Naive thymus-derived CD4-positive, alpha-beta T cell (primary cell): ENCODE results near the gene FOXO1. TPM values are rescaled to one million over a fixed set of nuclear protein-coding genes. Genes with fewer than 3 reads are reported as not detected.

ENCODE experiments used
- ATAC-seq: fragments of 150-1000 bp; cut with Tn5 transposase; 2 replicates; pipeline ENCODE4 v1.10.0; 2021; ENCODE audit warnings: mild to moderate bottlenecking, moderate library complexity
- CTCF ChIA-PET: fragments of 350-600 bp; sonication (Branson Sonifier 250); formaldehyde crosslinking; loops from one replicate; lab custom pipeline; 2021; ENCODE audit warnings: antibody characterized with exemption; lab: Charles Lee
- POLR2A ChIA-PET: fragments of 350-600 bp; sonication (Branson Sonifier 250); formaldehyde crosslinking; loops from one replicate; lab custom pipeline; 2021; ENCODE audit warnings: antibody characterized with exemption, inconsistent platforms; lab: Charles Lee
- DNase-seq, 9 donors: peaks; one replicate each; pipeline versions ENCODE4 v3.0.0 to v3.0.0-alpha.2; 2020 to 2022; ENCODE audit warnings: mixed read lengths in 1 of 9
- H3K27ac ChIP-seq: one replicate; pipeline ENCODE4 v1.7.0; 2013; ENCODE audit warnings: mild to moderate bottlenecking, low read depth, low read length, moderate library complexity
- H3K27me3 ChIP-seq, 2 donors: one replicate each; pipeline ENCODE4 v1.7.0; 2013; ENCODE audit warnings: low read length in 2 of 2, mild to moderate bottlenecking in 2 of 2, moderate library complexity in 2 of 2; ENCODE audit not compliant: control insufficient read depth in 2 of 2, insufficient read depth in 2 of 2
- H3K36me3 ChIP-seq, 3 experiments: 1 replicate in 2 of 3; 2 replicates in 1 of 3; pipeline ENCODE4 v1.7.0; 2013; ENCODE audit warnings: low read length in 3 of 3, mild to moderate bottlenecking in 3 of 3, moderate library complexity in 1 of 3; ENCODE audit not compliant: insufficient read depth in 3 of 3, control insufficient read depth in 2 of 3
- H3K4me1 ChIP-seq, 2 donors: one replicate each; pipeline ENCODE4 v1.7.0; 2013; ENCODE audit warnings: low read length in 2 of 2, mild to moderate bottlenecking in 2 of 2, moderate library complexity in 1 of 2; ENCODE audit not compliant: control insufficient read depth in 2 of 2, insufficient read depth in 2 of 2
- H3K4me3 ChIP-seq: 2 replicates; pipeline ENCODE4 v1.7.0; 2013; ENCODE audit warnings: mild to moderate bottlenecking, low read length
- H3K9me3 ChIP-seq, 3 experiments: 1 replicate in 2 of 3; 2 replicates in 1 of 3; pipeline ENCODE4 v1.7.0; 2013; ENCODE audit warnings: low read length in 3 of 3; ENCODE audit not compliant: control insufficient read depth in 2 of 3
- H3K27ac Mint-ChIP-seq, 9 donors: one replicate each; pipeline ENCODE4 v1.8.0; 2020 to 2022; ENCODE audit warnings: mixed read lengths in 9 of 9, mild to moderate bottlenecking in 8 of 9, moderate library complexity in 5 of 9, inconsistent platforms in 2 of 9
- H3K27me3 Mint-ChIP-seq, 5 donors: one replicate each; pipeline ENCODE4 v1.8.0; 2021 to 2022; ENCODE audit warnings: mixed read lengths in 5 of 5, mild to moderate bottlenecking in 1 of 5
- H3K36me3 Mint-ChIP-seq, 5 donors: one replicate each; pipeline ENCODE4 v1.8.0; 2020 to 2022; ENCODE audit warnings: mixed read lengths in 5 of 5, mild to moderate bottlenecking in 3 of 5, inconsistent platforms in 1 of 5
- H3K4me1 Mint-ChIP-seq, 7 donors: one replicate each; pipeline ENCODE4 v1.8.0; 2020 to 2022; ENCODE audit warnings: mixed read lengths in 7 of 7, mild to moderate bottlenecking in 3 of 7, inconsistent platforms in 1 of 7
- H3K4me3 Mint-ChIP-seq, 10 donors: one replicate each; pipeline ENCODE4 v1.8.0; 2020 to 2022; ENCODE audit warnings: mild to moderate bottlenecking in 10 of 10, mixed read lengths in 10 of 10, moderate library complexity in 6 of 10, inconsistent platforms in 2 of 10
- H3K9me3 Mint-ChIP-seq, 11 donors: one replicate each; pipeline ENCODE4 v1.8.0; 2020 to 2022; ENCODE audit warnings: mixed read lengths in 11 of 11, mild to moderate bottlenecking in 4 of 11, inconsistent platforms in 1 of 11, moderate library complexity in 1 of 11
- intact Hi-C, 2 donors: fragments of 100-400 bp; cut with micrococcal nuclease; formaldehyde crosslinking; loops; one replicate each; pipeline ENCODE4 v1.15.1; 2023
- polyA plus RNA-seq, 2 donors: library from polyadenylated mRNA; unstranded; fragments of 300-500 nt; fragmentation: Illumina TruSeq; gene quantifications; one replicate each; pipeline ENCODE4 v1.2.3, GENCODE V29; 2021
- total RNA-seq, 6 experiments: library from RNA in 5 of 6; stranded (reverse) in 5 of 6; gene quantifications; 1 replicate in 5 of 6; 2 replicates in 1 of 6; pipeline ENCODE4 v1.2.3 and lab custom pipeline; 2021 to 2026

The FOXO1 gene
- total and polyA plus RNA-seq, 7 experiments from 2014 or later: 36.4 to 97.6 (median 72.5) TPM

GRCh38 chr13:40549500-40550094 is 116.8 kb downstream of the FOXO1 start:
- Histone ChIP-seq H3K27ac (peak overlapping the region; percentile 4), H3K9me3 (no peaks in the 10 kb centered on the region), H3K4me1 (peaks cover 0 to 17% of the 10 kb centered on the region in 2 donors), H3K36me3 (no peaks in the 10 kb centered on the region), H3K4me3 (no peak overlapping the region), H3K27me3 (no peaks in the 10 kb centered on the region)
- ChIA-PET POLR2A (no interaction called here), CTCF (no interaction called here)
- Mint-ChIP-seq H3K27me3 (no peaks in the 10 kb centered on the region), H3K4me3 (no peak overlapping the region), H3K4me1 (peaks cover 22 to 59% (median 46%) of the 10 kb centered on the region in 7 donors), H3K36me3 (peaks cover 0 to 12% (median 7%) of the 10 kb centered on the region in 5 donors), H3K9me3 (peaks cover 0 to 4% (median 0%) of the 10 kb centered on the region in 11 donors), H3K27ac (peak overlapping the region in 5 of 9 donors; percentile 4 to 77 (median 30))
- DNase-seq (no peak), ATAC-seq (no peak)
- intact Hi-C loops: loop anchor here in 1 of 2 donors (2.0 to 5.0 kb wide), 2 partner anchors 13 to 62 kb away; no protein-coding TSS in a partner anchor

- H3K36me3 Mint-ChIP-seq: peaks cover 0 to 8% (median 0%) of the 10 kb centered on the region in 5 donors
- H3K27ac ChIP-seq: no peak overlapping the region
- H3K4me3 ChIP-seq: no peak overlapping the region
- POLR2A ChIA-PET: interaction anchor here (0.8 kb wide), 1 partner anchor 358 kb away, joined by 3 read pairs; no protein-coding TSS in a partner anchor
- ATAC-seq (no peak), DNase-seq (no peak)
- no peak overlapping the region for H3K4me3 Mint-ChIP-seq
- CTCF ChIA-PET: no interaction called here
- H3K4me1 Mint-ChIP-seq: peaks cover 11 to 44% (median 27%) of the 10 kb centered on the region in 7 donors
- no peaks in the 10 kb centered on the region for H3K27me3 ChIP-seq
- peaks cover 0 to 10% of the 10 kb centered on the region in 2 donors for H3K4me1 ChIP-seq
- no peaks in the 10 kb centered on the region for H3K36me3 ChIP-seq
- H3K9me3 Mint-ChIP-seq: peaks cover 0 to 4% (median 0%) of the 10 kb centered on the region in 11 donors
- H3K27ac Mint-ChIP-seq: peak overlapping the region in 8 of 9 donors; percentile 26 to 86 (median 68)
- no peaks in the 10 kb centered on the region for H3K27me3 Mint-ChIP-seq
- H3K9me3 ChIP-seq: no peaks in the 10 kb centered on the region
- intact Hi-C loops: loop anchor here in 1 of 2 donors (2.0 kb wide), 1 partner anchor 15 kb away; no protein-coding TSS in a partner anchor
These were observed 118.7 kb downstream of the FOXO1 start for GRCh38 chr13:40547591-40548315.

- ATAC-seq (no peak), DNase-seq (no peak)
- ChIA-PET POLR2A (interaction anchor here (0.7 kb wide), 1 partner anchor 53 kb away, joined by 3 read pairs; no protein-coding TSS in a partner anchor), CTCF (no interaction called here)
- Mint-ChIP-seq H3K36me3 (peaks cover 0 to 5% (median 0%) of the 10 kb centered on the region in 5 donors), H3K27ac (peak overlapping the region in 4 of 9 donors; percentile 21 to 77 (median 36)), H3K9me3 (peaks cover 0 to 4% (median 0%) of the 10 kb centered on the region in 11 donors), H3K27me3 (no peaks in the 10 kb centered on the region), H3K4me3 (no peak overlapping the region), H3K4me1 (peaks cover 4 to 27% (median 11%) of the 10 kb centered on the region in 7 donors)
- no peak overlapping the region for H3K4me3 ChIP-seq
- no peaks in the 10 kb centered on the region for H3K27me3 ChIP-seq
- H3K4me1 ChIP-seq: no peaks in the 10 kb centered on the region
- intact Hi-C loops: no loop called here
- H3K27ac ChIP-seq: no peak overlapping the region
- no peaks in the 10 kb centered on the region for H3K9me3 ChIP-seq
- H3K36me3 ChIP-seq: no peaks in the 10 kb centered on the region
These were observed 120.4 kb downstream of the FOXO1 start for GRCh38 chr13:40546047-40546446.

- Histone ChIP-seq H3K4me3 (no peak overlapping the region), H3K9me3 (no peaks in the 10 kb centered on the region), H3K4me1 (no peaks in the 10 kb centered on the region), H3K27ac (no peak overlapping the region), H3K36me3 (no peaks in the 10 kb centered on the region), H3K27me3 (no peaks in the 10 kb centered on the region)
- DNase-seq (no peak), ATAC-seq (no peak)
- H3K4me1 Mint-ChIP-seq: peaks cover 0 to 28% (median 10%) of the 10 kb centered on the region in 7 donors
- intact Hi-C loops: no loop called here
- H3K4me3 Mint-ChIP-seq: no peak overlapping the region
- ChIA-PET CTCF (interaction anchor here (0.7 to 0.8 kb wide), 2 partner anchors 77 to 237 kb away, joined by 3 read pairs; no protein-coding TSS in a partner anchor), POLR2A (no interaction called here)
- H3K27ac Mint-ChIP-seq: peak overlapping the region in 2 of 9 donors; percentile 3 to 29
- H3K9me3 Mint-ChIP-seq: no peaks in the 10 kb centered on the region
- H3K36me3 Mint-ChIP-seq: peaks cover 0 to 8% (median 0%) of the 10 kb centered on the region in 5 donors
- H3K27me3 Mint-ChIP-seq: no peaks in the 10 kb centered on the region
These were observed 126.0 kb downstream of the FOXO1 start for GRCh38 chr13:40540328-40541044.

GRCh38 chr13:40539576-40540327 is 126.7 kb downstream of the FOXO1 start:
- Histone ChIP-seq H3K27ac (no peak overlapping the region), H3K36me3 (no peaks in the 10 kb centered on the region), H3K4me1 (no peaks in the 10 kb centered on the region), H3K4me3 (no peak overlapping the region), H3K27me3 (no peaks in the 10 kb centered on the region), H3K9me3 (no peaks in the 10 kb centered on the region)
- no peak for ATAC-seq
- POLR2A ChIA-PET: no interaction called here
- DNase-seq: no peak
- Mint-ChIP-seq H3K9me3 (no peaks in the 10 kb centered on the region), H3K27ac (peak overlapping the region in 3 of 9 donors; percentile 26 to 35 (median 29)), H3K4me3 (no peak overlapping the region), H3K4me1 (peaks cover 0 to 25% (median 10%) of the 10 kb centered on the region in 7 donors), H3K27me3 (no peaks in the 10 kb centered on the region), H3K36me3 (peaks cover 0 to 8% (median 0%) of the 10 kb centered on the region in 5 donors)
- intact Hi-C loops: no loop called here
- CTCF ChIA-PET: no interaction called here
